GM18507 (cell line): Measurements from ENCODE around the gene TMEM88.

Source experiments
- DNase-seq: peaks from one replicate; pipeline ENCODE4 v3.0.0; 2011; ENCODE audit warnings: low read depth; ENCODE audit not compliant: insufficient read length; ENCODE audit errors: extremely low spot score
- FAIRE-seq: peaks from 2 replicates; lab custom pipeline; 2011; peaks lifted over from hg19 to GRCh38; lab: Jason Lieb, UNC

TMEM88 gene

GRCh38 chr17:7881276-7882054, 26.6 kb downstream of the TMEM88 start:
- DNase-seq (no peak), FAIRE-seq (no peak)

GRCh38 chr17:7882068-7882467, 27.2 kb downstream of the TMEM88 start:
- DNase-seq: no peak
- peak; percentile 61 for FAIRE-seq

GRCh38 chr17:7882629-7883028, 27.8 kb downstream of the TMEM88 start:
- DNase-seq: no peak
- no peak for FAIRE-seq

- no peak for FAIRE-seq
- no peak for DNase-seq
Observed at GRCh38 chr17:7883781-7884386, 29.0 kb downstream of the TMEM88 start.

- DNase-seq (no peak), FAIRE-seq (no peak)
Observed at GRCh38 chr17:7884581-7885366, 29.9 kb downstream of the TMEM88 start.

GRCh38 chr17:7885367-7886226, 30.7 kb downstream of the TMEM88 start:
- no peak for DNase-seq

GRCh38 chr17:7886227-7887037, 31.6 kb downstream of the TMEM88 start:
- DNase-seq: no peak
- peak; percentile 54 for FAIRE-seq

More at GRCh38 chr17:7885367-7886226, 30.7 kb downstream of the TMEM88 start:
- FAIRE-seq: peak; percentile 54

- DNase-seq: no peak
- FAIRE-seq: peak; percentile 15
Observed at GRCh38 chr17:7887038-7887481, 32.2 kb downstream of the TMEM88 start.

- FAIRE-seq (peak; percentile 96), DNase-seq (peak; percentile 75)
Observed at GRCh38 chr17:7887482-7888183, 32.8 kb downstream of the TMEM88 start.

- FAIRE-seq (peak; percentile 55), DNase-seq (no peak)
Observed at GRCh38 chr17:7888184-7888920, 33.5 kb downstream of the TMEM88 start, which contains the start of gene CHD3. Gene CHD3 (plus strand): TSS chr17:7888789. CDS start chr17:7889001, 212 bp downstream.

GRCh38 chr17:7889166-7889955, 34.5 kb downstream of the TMEM88 start:
- no peak for DNase-seq
- no peak for FAIRE-seq

- DNase-seq (no peak), FAIRE-seq (no peak)
Observed at GRCh38 chr17:7893187-7893880, 38.5 kb downstream of the TMEM88 start.

- no peak for FAIRE-seq
Observed at GRCh38 chr17:7894226-7894625, 39.4 kb downstream of the TMEM88 start.

GRCh38 chr17:7894866-7895265, 40.0 kb downstream of the TMEM88 start:
- no peak for FAIRE-seq
- no peak for DNase-seq

More at GRCh38 chr17:7894226-7894625, 39.4 kb downstream of the TMEM88 start:
- no peak for DNase-seq

- DNase-seq (no peak), FAIRE-seq (no peak)
Observed at GRCh38 chr17:7897090-7897489, 42.2 kb downstream of the TMEM88 start.

GRCh38 chr17:7897773-7898172, 42.9 kb downstream of the TMEM88 start:
- DNase-seq (no peak), FAIRE-seq (no peak)
